SJCRH30 (cell line): ENCODE data around the gene ATL3. TPM values are rescaled to one million over a fixed set of nuclear protein-coding genes. Genes with fewer than 3 reads are reported as not detected.
A peak's percentile ranks its signal among the peaks of the same experiment; 100 is the strongest.

ENCODE experiments used
- DNase-seq, 2 experiments: peaks; one replicate each; pipeline ENCODE4 v3.0.0-alpha.2; 2015 to 2020
- H3K27ac ChIP-seq: fragments of 250-450 bp; sonication (Bioruptor Pico); 2 replicates; pipeline ENCODE4 v1.5.1; 2020; ENCODE audit warnings: mild to moderate bottlenecking, moderate library complexity
- H3K27me3 ChIP-seq: fragments of 250-450 bp; sonication (Bioruptor Pico); 2 replicates; pipeline ENCODE4 v1.5.1; 2020; ENCODE audit warnings: mild to moderate bottlenecking, moderate library complexity
- H3K36me3 ChIP-seq: fragments of 250-450 bp; sonication (Bioruptor Pico); 2 replicates; pipeline ENCODE4 v1.5.1; 2020; ENCODE audit warnings: mild to moderate bottlenecking, moderate library complexity
- H3K4me1 ChIP-seq: fragments of 250-450 bp; sonication (Bioruptor Pico); 2 replicates; pipeline ENCODE4 v1.5.1; 2020; ENCODE audit warnings: mild to moderate bottlenecking, moderate library complexity
- H3K4me3 ChIP-seq: fragments of 250-450 bp; sonication (Bioruptor Pico); 2 replicates; pipeline ENCODE4 v1.5.1; 2020; ENCODE audit warnings: mild to moderate bottlenecking, moderate library complexity
- H3K9me3 ChIP-seq: fragments of 250-450 bp; sonication (Bioruptor Pico); replicated peaks from 2 replicates; pipeline ENCODE4 v1.5.1; 2020; ENCODE audit warnings: mild to moderate bottlenecking, moderate library complexity
- total RNA-seq: library from RNA; depleted of rRNA; stranded (reverse); fragments of >200 nt; shearing (Covaris generic); gene quantifications from 2 replicates; pipeline ENCODE4 v1.2.3, GENCODE V29; 2014; rRNA removed

ATL3 gene, protein sequence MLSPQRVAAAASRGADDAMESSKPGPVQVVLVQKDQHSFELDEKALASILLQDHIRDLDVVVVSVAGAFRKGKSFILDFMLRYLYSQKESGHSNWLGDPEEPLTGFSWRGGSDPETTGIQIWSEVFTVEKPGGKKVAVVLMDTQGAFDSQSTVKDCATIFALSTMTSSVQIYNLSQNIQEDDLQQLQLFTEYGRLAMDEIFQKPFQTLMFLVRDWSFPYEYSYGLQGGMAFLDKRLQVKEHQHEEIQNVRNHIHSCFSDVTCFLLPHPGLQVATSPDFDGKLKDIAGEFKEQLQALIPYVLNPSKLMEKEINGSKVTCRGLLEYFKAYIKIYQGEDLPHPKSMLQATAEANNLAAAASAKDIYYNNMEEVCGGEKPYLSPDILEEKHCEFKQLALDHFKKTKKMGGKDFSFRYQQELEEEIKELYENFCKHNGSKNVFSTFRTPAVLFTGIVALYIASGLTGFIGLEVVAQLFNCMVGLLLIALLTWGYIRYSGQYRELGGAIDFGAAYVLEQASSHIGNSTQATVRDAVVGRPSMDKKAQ
- 25.1 and 26.4 TPM in 2 replicates for total RNA-seq

DNA sequence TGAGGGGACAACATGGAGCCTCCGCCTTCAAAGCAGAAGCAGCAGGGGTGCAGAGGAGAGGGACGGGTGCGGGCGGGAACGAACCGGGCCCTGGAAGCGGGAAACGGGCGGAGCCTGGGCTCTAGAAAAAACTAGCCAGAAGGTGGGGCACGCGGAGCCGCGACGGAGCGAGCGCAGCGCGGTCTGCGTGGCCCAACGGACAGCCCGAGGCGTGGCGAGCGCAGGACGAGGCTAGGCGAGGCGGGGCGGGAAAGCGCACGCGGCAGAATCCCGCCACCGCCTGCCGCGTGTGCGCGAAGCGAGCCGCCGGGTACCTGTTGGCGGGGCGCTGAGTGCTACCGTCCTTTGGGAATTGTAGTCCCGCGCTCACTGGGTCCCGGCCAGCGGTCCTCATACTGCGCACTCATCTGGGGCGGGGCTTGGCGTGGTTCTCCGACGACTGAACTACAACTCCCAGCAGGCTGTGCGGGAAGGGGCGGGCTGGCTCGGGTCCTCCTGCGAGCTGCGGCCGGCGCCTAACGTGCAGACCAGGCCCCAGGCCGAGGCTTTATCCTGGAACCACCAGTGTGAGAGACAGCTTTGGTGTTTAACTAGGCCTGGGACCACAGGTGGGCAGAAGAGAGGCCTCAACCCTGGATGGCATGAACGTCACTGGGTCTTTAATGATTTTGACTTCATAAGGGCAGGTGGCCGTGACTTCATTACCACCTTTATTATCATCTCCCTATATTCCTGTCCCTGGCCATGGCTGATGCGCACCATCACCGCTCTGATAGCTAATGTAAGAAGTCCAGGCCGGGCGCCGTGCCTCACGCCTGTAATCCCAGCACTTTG lies at the start of gene ATL3:
Gene ATL3, minus strand, starts transcription at position 55 of the 834 bp plus-strand sequence. Its CDS starts 41 bp downstream, at position 14.
- Histone ChIP-seq H3K27me3 (no peaks in the 10 kb centered on the region), H3K4me3 (peak within 1 kb of the TSS; percentile 72), H3K27ac (peak within 1 kb of the TSS; percentile 74), H3K4me1 (peaks cover 5% of the 10 kb centered on the region; the same call in 1 of the 2 replicates), H3K36me3 (no peaks in the 10 kb centered on the region), H3K9me3 (no peaks in the 10 kb centered on the region)
- peak; percentile 95 to 96 for DNase-seq

DNA sequence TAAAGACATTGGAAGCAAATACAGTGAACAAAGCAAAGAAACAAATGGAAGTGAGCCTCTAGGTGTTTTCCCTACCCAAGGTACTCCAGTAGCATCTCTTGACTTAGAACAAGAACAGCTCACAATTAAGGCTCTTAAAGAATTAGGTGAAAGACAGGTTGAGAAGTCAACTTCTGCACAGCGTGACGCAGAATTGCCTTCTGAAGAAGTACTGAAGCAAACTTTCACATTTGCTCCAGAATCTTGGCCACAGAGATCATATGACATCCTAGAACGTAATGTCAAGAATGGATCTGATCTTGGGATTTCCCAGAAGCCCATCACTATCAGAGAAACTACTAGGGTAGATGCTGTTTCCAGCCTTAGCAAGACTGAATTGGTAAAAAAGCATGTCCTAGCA lies 49.4 kb upstream of the ATL3 start:
- Histone ChIP-seq H3K27ac (no peak overlapping the region), H3K4me3 (no peak overlapping the region), H3K27me3 (no peaks in the 10 kb centered on the region), H3K4me1 (no peaks in the 10 kb centered on the region), H3K9me3 (no peaks in the 10 kb centered on the region), H3K36me3 (no peaks in the 10 kb centered on the region)
- no peak for DNase-seq

DNA sequence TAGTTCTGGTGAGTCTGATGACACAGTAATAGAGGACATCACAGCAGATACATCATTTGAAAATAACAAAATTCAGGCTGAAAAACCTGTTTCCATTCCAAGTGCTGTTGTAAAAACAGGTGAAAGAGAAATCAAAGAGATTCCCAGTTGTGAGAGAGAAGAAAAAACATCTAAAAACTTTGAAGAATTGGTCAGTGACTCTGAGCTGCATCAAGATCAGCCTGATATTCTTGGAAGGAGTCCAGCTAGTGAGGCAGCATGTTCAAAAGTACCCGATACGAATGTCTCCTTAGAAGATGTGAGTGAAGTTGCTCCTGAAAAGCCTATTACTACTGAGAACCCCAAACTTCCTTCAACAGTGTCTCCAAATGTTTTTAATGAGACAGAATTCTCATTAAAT lies 48.8 kb upstream of the ATL3 start:
- Histone ChIP-seq H3K27me3 (no peaks in the 10 kb centered on the region), H3K27ac (no peak overlapping the region), H3K36me3 (no peaks in the 10 kb centered on the region), H3K4me1 (no peaks in the 10 kb centered on the region), H3K4me3 (no peak overlapping the region), H3K9me3 (no peaks in the 10 kb centered on the region)
- no peak for DNase-seq

DNA sequence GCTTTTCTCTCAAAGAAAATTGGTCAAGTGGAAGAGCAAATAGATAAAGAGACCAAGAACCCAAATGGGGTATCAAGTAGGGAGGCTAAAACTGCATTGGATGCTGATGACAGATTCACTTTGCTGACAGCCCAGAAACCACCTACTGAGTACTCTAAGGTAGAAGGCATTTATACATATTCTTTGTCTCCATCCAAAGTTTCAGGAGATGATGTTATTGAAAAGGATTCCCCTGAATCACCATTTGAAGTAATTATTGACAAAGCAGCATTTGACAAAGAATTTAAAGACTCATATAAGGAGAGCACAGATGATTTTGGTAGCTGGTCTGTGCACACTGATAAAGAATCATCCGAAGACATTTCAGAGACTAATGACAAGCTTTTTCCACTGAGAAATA lies 47.8 kb upstream of the ATL3 start:
- no peaks in the 10 kb centered on the region for H3K9me3 ChIP-seq
- H3K27ac ChIP-seq: no peak overlapping the region
- DNase-seq: no peak
- H3K4me1 ChIP-seq: no peaks in the 10 kb centered on the region
- no peak overlapping the region for H3K4me3 ChIP-seq
- no peaks in the 10 kb centered on the region for H3K27me3 ChIP-seq
- H3K36me3 ChIP-seq: no peaks in the 10 kb centered on the region

DNA sequence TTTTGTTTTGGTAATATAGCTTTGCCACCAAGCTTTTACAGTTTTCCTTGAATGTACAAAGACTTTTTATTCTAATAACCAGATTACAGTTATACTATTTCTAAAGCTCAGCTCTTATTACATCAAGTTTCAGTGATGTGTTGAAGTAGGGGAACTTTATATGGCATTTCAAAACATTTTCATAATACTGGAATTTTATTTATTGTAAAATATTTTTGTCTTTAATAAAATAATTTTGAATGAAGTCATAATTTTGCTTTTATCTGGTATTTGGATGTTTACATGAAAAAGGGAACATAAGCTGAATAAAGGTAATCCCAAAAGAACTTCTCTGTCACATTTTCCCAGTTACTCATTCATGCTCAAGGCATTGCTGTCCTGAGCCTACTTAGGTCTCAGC lies 44.9 kb upstream of the ATL3 start:
- no peak overlapping the region for H3K4me3 ChIP-seq
- DNase-seq: no peak
- H3K4me1 ChIP-seq: no peaks in the 10 kb centered on the region
- no peaks in the 10 kb centered on the region for H3K36me3 ChIP-seq
- no peak overlapping the region for H3K27ac ChIP-seq
- no peaks in the 10 kb centered on the region for H3K9me3 ChIP-seq
- no peaks in the 10 kb centered on the region for H3K27me3 ChIP-seq

DNA sequence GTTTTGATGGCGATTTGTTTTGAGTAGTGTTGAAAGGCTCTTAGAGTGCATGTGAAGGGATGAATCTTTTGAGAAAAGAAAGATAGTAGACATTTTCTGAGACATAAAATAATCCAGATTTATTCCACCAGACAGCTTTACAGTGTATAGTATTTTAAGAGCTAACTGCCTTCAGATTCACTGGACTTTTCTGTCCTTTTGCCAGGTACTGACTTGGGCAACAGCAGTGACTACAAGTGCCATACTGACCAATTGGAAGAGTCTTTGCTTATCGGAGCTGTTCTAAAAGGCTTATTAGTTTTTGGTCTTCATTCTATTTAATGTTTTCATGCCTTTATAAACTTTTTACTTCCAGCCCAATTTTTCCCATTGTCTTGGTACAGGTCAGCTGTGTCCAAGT lies 42.6 kb upstream of the ATL3 start:
- Histone ChIP-seq H3K4me1 (no peaks in the 10 kb centered on the region), H3K9me3 (no peaks in the 10 kb centered on the region), H3K27me3 (no peaks in the 10 kb centered on the region), H3K27ac (no peak overlapping the region), H3K36me3 (no peaks in the 10 kb centered on the region), H3K4me3 (no peak overlapping the region)
- DNase-seq: no peak

DNA sequence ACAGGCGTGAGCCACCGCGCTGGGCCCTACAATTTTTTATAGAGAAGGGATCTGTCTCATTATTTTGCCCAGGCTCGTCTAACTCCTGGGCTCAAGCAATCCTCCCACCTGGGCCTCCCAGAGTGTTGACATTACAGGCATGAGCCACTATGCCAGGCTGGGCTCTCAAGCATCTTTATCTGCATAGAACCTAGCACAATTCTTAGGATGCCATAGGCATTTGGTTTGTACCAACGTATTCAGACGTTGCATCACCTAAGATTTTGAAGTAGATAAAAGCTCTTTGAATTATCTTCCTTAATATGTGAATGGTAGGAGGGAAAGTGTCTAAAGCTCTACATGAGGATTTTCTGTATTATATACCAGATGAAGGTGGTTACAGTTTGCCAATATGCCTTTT lies 40.7 kb upstream of the ATL3 start:
- DNase-seq: no peak
- Histone ChIP-seq H3K9me3 (no peaks in the 10 kb centered on the region), H3K36me3 (no peaks in the 10 kb centered on the region), H3K4me3 (no peak overlapping the region), H3K4me1 (no peaks in the 10 kb centered on the region), H3K27me3 (no peaks in the 10 kb centered on the region), H3K27ac (no peak overlapping the region)

DNA sequence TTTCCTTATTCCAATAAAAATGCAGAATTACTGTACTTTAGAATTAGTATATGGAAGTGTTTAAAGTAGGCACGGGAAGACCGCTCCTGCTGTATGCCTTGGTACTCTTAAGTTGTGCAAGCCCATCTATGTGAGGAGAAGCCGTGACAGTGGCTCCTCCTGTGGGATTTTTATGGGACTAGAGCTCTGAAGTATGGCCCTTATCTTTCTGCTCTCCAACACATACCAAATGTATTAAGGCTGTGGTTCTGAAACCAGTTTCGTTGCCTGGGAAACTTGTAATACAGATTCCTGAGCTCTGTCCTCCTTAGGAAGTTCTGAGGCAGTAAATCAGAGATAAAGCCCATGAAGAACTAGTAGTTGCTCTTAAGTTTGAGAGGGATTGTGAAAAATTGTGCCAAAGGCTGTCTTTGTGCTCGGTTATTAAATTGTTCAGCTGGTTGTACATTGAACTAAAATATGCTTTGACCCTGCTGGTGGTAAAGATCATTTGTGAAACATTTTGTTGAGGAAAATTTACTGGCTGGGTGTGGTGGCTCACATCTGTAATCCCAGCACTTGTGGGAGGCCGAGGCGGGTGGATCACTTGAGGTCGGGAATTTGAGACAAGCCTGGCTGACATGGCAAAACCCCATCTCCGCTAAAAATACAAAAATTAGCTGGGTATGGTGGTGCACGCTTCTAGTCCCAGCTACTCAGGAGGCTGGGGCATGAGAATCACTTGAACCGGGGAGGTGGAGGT lies 39.5 kb upstream of the ATL3 start:
- H3K27ac ChIP-seq: no peak overlapping the region
- no peak for DNase-seq

DNA sequence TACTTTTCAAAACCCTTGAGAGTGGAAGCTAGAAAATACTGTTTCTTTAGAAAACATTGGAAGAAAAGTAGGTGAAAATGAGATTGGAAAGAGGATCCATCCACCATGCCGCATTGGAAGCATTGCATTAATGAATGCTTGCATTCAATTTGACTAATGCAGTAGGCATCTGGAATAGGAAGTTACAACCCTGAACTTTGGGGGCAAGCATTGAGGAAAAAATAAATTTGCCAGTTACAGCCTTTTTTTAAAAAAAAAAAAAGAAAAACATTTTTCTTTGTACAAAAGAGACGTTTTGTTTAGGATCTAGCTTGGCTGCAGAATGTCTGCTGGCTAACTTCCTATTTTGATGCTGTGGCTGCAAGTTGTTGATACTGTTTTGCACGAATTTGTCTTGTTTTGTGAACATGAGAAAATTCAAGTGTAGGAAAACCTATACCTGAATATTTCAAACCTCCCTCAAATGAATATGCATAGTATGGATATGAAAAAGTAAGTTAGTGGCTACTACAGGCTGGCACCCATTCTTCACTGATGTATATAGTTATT lies 38.2 kb upstream of the ATL3 start:
- Histone ChIP-seq H3K9me3 (no peaks in the 10 kb centered on the region), H3K27ac (no peak overlapping the region), H3K4me3 (no peak overlapping the region), H3K36me3 (no peaks in the 10 kb centered on the region), H3K4me1 (no peaks in the 10 kb centered on the region), H3K27me3 (no peaks in the 10 kb centered on the region)
- no peak for DNase-seq

More for the DNA sequence above, 39.5 kb upstream of the ATL3 start:
- Histone ChIP-seq H3K4me3 (no peak overlapping the region), H3K27me3 (no peaks in the 10 kb centered on the region), H3K4me1 (no peaks in the 10 kb centered on the region), H3K9me3 (no peaks in the 10 kb centered on the region), H3K36me3 (no peaks in the 10 kb centered on the region)

DNA sequence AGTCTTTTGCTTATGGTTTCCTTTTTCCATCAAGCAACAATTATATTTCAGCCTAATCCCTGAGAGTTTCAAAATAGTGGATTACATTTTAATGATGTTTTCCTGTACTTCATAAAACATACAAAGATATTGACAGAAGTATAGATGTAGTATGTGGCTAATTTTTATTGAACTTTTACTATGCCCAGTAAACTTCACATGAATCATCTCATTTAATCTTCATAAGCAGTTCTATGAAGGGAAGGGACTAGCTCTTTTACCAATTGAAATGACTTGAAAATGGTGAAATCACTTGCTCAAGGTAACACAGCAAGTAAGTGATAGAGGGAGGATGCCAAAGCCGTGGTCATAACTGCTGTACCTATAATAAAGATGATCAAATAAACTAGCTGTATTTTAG lies 37.6 kb upstream of the ATL3 start:
- no peak overlapping the region for H3K4me3 ChIP-seq
- no peaks in the 10 kb centered on the region for H3K27me3 ChIP-seq
- no peaks in the 10 kb centered on the region for H3K4me1 ChIP-seq
- H3K27ac ChIP-seq: no peak overlapping the region
- H3K9me3 ChIP-seq: no peaks in the 10 kb centered on the region
- no peaks in the 10 kb centered on the region for H3K36me3 ChIP-seq
- DNase-seq: no peak

DNA sequence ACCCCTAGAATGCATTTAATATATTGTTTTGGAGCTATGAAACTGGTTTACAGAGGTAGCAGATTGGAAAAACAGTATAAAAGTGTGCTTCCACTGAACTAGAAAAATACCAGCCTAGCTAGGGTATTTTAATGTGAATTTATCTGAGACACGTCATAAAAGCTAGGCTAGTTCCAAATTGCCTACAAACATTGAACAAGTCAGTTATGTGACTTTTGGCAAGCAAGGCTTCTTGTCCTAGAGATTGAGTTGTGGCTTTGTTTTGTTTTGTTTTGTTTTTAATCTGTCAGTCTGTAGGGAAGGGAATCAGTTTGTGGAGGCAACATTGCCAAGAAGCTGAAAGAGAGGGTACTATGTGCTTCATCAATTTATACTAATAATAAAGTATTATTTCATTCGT lies 34.4 kb upstream of the ATL3 start:
- Histone ChIP-seq H3K36me3 (no peaks in the 10 kb centered on the region), H3K9me3 (no peaks in the 10 kb centered on the region), H3K4me3 (no peak overlapping the region), H3K27ac (no peak overlapping the region), H3K27me3 (no peaks in the 10 kb centered on the region), H3K4me1 (no peaks in the 10 kb centered on the region)
- no peak for DNase-seq

DNA sequence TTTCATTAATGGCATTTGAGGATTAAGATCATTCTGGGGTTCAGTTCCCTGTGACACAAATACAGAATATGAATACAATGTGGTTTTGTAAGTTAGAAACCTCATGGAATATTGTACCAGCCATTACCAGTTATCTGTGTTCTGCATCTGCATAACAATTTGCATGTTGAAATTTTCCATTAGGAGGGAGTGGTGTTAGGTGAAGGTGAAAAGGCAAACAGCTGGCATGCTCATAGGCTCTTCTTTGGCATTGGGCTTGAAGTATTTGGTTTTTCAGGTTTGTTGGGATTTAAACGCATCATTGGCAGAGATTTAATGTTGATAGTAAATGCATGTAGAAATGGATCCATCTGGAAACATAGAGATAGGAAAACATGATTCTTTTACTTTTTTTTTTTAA lies 28.7 kb upstream of the ATL3 start:
- DNase-seq: no peak
- H3K4me3 ChIP-seq: no peak overlapping the region

DNA sequence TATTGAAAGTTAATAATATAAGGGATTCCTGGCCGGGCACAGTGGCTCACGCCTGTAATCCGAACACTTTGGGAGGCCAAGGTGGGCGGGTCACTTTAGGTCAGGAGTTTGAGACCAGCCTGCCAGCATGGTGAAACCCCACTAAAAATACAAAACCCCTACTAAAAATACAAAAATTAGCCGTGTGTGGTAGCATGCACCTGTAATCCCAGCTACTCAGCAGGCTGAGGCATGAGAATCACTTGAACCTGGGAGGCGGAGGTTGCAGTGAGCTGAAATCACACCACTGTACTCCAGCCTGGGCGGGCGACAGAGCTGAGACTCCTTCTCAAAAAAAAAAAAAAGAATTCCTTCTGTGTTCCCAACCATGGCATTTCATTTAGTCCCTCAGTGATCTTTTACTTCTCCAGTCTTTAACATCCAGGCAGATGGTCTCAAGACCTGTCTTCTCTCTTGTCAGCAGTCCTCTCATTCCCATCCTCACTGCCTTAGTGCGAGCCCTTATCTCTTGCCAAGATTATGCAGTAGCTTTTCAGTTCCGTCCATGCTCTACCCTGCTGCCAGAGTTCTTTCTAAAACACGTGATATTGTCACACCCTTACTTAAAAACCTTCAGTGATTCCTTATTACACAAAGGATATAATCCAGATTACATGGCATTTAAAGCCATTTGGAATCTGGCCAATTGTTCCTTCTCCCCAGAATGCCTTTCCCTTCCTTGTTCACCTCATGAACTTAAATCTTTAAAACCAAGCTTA lies 28.0 kb upstream of the ATL3 start:
- DNase-seq: no peak
- Histone ChIP-seq H3K27me3 (no peaks in the 10 kb centered on the region), H3K9me3 (no peaks in the 10 kb centered on the region), H3K36me3 (no peaks in the 10 kb centered on the region), H3K4me1 (no peaks in the 10 kb centered on the region), H3K27ac (no peak overlapping the region), H3K4me3 (no peak overlapping the region)

More for the DNA sequence above, 28.7 kb upstream of the ATL3 start:
- no peaks in the 10 kb centered on the region for H3K36me3 ChIP-seq
- H3K4me1 ChIP-seq: no peaks in the 10 kb centered on the region
- no peak overlapping the region for H3K27ac ChIP-seq
- no peaks in the 10 kb centered on the region for H3K9me3 ChIP-seq
- no peaks in the 10 kb centered on the region for H3K27me3 ChIP-seq

DNA sequence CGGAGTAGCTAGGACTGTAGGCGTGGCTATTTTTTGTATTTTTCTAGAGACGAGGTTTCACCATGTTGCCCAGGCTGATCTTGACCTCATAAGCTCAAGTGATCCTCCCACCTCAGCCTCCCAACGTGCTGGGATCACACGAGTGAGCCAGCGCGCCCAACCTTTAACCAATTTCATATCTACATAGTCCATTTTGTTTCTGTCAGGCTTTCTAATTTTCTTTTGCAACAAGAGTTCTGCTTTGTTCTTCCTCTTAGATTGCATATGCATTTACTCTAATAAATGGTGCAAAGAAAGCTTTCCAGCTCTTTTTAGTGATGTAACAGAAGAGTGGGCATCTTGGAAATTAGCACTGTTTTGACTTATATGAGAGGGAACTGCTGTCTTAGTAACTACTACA lies 23.4 kb upstream of the ATL3 start:
- no peaks in the 10 kb centered on the region for H3K36me3 ChIP-seq
- H3K27ac ChIP-seq: no peak overlapping the region
- no peaks in the 10 kb centered on the region for H3K4me1 ChIP-seq
- no peaks in the 10 kb centered on the region for H3K27me3 ChIP-seq
- no peaks in the 10 kb centered on the region for H3K9me3 ChIP-seq
- H3K4me3 ChIP-seq: no peak overlapping the region
- no peak for DNase-seq
